Measurements from ENCODE around the gene PLPPR4.
"Not testable (repeated sequence)": the region's sequence is repeated elsewhere in the genome, so short reads cannot be mapped to it uniquely, and the experiment has no call there.

The PLPPR4 gene

DNA sequence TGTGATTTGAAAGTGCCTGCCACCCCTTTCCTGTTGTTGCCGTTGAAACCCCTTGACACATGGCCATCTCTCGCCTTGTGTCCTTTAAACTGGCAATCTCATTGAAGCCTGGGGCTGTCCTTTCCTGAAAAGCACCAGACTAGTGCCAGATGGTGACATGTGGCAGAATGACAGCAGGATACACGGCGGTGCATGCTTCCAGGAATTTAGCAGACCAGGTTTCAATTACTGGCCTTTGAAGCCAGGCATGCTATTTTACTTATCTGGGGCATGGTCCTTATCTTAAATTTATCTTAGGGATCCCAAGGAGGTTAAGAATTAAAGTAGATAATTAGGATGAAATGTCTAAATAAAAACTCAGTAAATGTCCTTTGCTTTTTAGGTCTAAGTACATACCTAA is 15.2 kb downstream of the PLPPR4 start:
- in situ Hi-C loops (cut with MboI; ENCODE audit: low pct_unique_long_range_greater_than_20kb, low sequenced_read_pairs, unreplicated experiment), result no loop called here
- DNase-seq (ENCODE audit: low spot score), result no peak
- TF ChIP-seq, protein P1, sequence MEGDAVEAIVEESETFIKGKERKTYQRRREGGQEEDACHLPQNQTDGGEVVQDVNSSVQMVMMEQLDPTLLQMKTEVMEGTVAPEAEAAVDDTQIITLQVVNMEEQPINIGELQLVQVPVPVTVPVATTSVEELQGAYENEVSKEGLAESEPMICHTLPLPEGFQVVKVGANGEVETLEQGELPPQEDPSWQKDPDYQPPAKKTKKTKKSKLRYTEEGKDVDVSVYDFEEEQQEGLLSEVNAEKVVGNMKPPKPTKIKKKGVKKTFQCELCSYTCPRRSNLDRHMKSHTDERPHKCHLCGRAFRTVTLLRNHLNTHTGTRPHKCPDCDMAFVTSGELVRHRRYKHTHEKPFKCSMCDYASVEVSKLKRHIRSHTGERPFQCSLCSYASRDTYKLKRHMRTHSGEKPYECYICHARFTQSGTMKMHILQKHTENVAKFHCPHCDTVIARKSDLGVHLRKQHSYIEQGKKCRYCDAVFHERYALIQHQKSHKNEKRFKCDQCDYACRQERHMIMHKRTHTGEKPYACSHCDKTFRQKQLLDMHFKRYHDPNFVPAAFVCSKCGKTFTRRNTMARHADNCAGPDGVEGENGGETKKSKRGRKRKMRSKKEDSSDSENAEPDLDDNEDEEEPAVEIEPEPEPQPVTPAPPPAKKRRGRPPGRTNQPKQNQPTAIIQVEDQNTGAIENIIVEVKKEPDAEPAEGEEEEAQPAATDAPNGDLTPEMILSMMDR (IDR thresholded peaks at IDR 0.05; ENCODE audit: extremely low read depth, insufficient read depth, missing control alignments), result no peak

DNA sequence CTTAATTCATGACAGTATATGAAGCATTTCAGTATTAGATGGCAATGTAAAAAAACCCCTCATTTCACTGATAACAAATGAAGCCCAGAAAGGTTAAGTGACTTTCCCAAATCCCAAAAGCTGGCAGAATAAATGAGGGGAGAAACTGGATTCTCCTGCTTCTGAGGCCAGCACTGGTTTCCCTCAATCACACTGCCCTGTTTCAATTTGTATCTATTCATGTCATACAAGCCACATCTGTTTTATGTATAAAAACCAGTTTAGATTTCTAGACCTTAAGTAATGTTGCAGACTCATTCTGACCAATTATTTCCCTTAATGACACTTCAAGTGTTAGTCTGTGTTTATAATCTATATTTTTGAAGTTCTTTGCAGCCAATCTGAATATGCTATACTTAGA is 16.8 kb downstream of the PLPPR4 start:
- TF ChIP-seq, protein P1 (IDR thresholded peaks at IDR 0.05; ENCODE audit: extremely low read depth, insufficient read depth, missing control alignments), result no peak
- DNase-seq (ENCODE audit: low spot score), result no peak
- in situ Hi-C loops (cut with MboI; ENCODE audit: low pct_unique_long_range_greater_than_20kb, low sequenced_read_pairs, unreplicated experiment), result no loop called here

DNA sequence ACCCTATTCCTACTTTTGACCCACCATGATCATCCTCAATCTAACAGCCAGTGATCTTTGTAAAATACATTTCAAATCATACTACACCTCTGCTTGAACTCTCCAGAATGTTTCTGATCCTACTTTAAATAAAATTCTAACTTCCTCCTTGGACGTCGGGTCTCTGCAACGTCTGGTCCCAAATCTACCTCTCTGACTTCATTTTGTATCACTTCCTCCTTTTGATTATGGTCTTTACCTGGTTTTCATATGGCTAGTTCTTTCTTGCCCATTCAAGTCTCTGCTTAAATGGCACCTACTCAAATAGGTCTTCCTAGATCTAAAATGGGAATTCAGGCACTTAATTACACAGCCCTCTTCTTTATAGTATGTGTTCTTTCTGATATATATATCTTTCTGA is 18.2 kb downstream of the PLPPR4 start:
- in situ Hi-C loops (cut with MboI; ENCODE audit: low pct_unique_long_range_greater_than_20kb, low sequenced_read_pairs, unreplicated experiment), result no loop called here
- DNase-seq (ENCODE audit: low spot score), result no peak
- TF ChIP-seq, protein P1 (IDR thresholded peaks at IDR 0.05; ENCODE audit: extremely low read depth, insufficient read depth, missing control alignments), result no peak

DNA sequence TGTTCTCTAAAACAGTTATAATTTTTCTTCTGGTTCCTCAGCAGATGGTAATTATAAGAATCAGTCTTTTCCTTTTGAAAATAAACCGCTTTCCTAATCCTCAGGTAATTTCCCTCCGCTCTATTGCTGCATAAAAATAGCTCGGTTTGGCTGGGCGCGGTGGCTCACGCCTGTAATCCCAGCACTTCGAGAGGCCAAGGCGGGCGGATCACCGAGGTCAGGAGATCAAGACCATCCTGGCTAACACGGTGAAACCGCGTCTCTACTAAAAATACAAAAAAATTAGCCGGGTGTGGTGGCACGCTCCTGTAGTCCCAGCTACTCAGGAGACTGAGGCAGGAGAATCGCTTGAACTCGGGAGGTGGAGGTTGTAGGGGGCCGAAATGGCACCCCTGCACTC is 19.2 kb downstream of the PLPPR4 start:
- in situ Hi-C loops (cut with MboI; ENCODE audit: low pct_unique_long_range_greater_than_20kb, low sequenced_read_pairs, unreplicated experiment); DNase-seq (ENCODE audit: low spot score): not testable (repeated sequence)

DNA sequence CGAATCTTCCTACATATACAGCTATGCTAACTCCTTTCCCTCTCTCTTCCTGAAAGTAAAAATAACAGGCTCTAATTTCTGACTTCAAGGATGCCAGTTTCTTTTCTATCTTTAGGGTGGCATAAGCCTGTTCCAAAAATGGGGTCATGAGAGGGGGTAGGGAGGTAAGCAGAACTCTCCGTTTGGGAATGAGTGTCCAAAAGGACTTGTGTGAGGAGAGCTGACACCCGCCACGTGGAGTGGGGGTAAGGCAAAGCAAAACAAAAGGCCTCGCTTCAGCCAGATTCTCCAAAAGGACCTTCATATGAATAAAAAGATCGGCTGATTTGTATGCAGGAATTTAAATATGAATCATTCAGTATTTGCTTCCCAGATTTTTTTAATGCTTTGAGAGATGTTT is 28.6 kb downstream of the PLPPR4 start:
- TF ChIP-seq, protein P1 (IDR thresholded peaks at IDR 0.05; ENCODE audit: extremely low read depth, insufficient read depth, missing control alignments), result no peak
- no peak for DNase-seq (ENCODE audit: low spot score)
- in situ Hi-C loops (cut with MboI; ENCODE audit: low pct_unique_long_range_greater_than_20kb, low sequenced_read_pairs, unreplicated experiment), result no loop called here

DNA sequence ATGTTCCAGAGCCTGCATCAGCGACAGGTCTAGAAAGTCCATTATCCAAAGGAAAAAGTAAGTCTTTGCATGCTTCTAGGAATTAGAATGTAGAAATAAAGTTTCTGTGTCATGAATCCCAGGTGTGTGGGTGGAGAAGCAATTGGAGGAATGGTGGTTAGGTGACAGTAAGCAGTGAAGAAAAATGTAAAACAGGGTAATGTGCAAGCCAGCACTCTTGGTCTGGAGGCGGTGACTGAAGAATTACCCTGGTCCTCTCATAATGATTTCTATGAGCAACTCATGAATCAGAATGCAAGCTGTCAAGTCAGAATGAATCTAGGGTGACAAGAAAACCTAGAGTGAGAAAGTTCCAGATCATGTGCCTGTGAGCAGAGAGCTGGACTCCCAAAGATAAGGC is 33.6 kb downstream of the PLPPR4 start:
- in situ Hi-C loops (cut with MboI; ENCODE audit: low pct_unique_long_range_greater_than_20kb, low sequenced_read_pairs, unreplicated experiment), result no loop called here
- no peak for DNase-seq (ENCODE audit: low spot score)
- TF ChIP-seq, protein P1 (IDR thresholded peaks at IDR 0.05; ENCODE audit: extremely low read depth, insufficient read depth, missing control alignments), result no peak

DNA sequence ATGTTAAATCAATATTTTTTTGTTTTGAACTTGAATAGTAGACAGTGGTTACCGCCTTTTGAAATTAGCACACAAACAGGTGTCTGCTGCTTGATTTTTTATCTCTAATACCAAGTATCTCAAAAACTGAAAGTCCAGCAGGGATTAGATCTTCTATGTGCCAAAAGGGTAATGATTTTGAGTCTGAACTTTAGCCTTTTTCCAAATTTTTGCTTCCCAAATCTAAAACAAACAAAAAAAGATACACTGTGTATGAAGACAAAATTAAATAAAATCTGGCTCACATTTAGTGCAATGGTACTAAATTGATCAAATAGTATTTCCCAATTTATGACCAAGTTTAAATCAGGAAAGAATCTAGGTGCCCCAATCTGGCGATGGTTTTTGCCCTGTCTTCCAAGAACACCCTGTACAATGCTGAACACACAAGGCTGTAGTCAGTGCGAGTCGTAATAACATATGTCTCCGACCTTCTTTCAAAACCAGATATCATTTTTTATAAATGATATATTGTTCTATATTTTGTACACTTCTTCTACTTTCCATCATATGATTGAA is 40.5 kb downstream of the PLPPR4 start:
- TF ChIP-seq, protein P1 (IDR thresholded peaks at IDR 0.05; ENCODE audit: extremely low read depth, insufficient read depth, missing control alignments), result no peak
- DNase-seq (ENCODE audit: low spot score), result no peak
- in situ Hi-C loops (cut with MboI; ENCODE audit: low pct_unique_long_range_greater_than_20kb, low sequenced_read_pairs, unreplicated experiment), result no loop called here

All from GM13977 (cell line).